K562 (cell line): ENCODE results near the gene MIF. TPM values are rescaled to one million over a fixed set of nuclear protein-coding genes. Genes with fewer than 3 reads are reported as not detected.

Experiments
- ATAC-seq: fragments of 200-7000 bp; cut with Tn5 transposase; 3 replicates; pipeline ENCODE4 v1.9.1; 2020; ENCODE audit warnings: moderate library complexity
- BruUV-seq: library from RNA; stranded (reverse); fragments of 400-500 nt; replicated peaks from 2 replicates; lab custom pipeline; 2021; lab: Mats Ljungman, UMichigan
- CTCF ChIA-PET: fragments of 300-600 bp; formaldehyde crosslinking; extraction: SDS; loops from one replicate; lab custom pipeline; 2021; ENCODE audit warnings: low intra/inter-chr PET ratio; lab: Yijun Ruan, JAX
- POLR2A ChIA-PET: fragments of 300-600, 350-650 bp; sonication (Branson Sonifier 250); formaldehyde crosslinking; extraction: SDS; loops from one replicate; lab custom pipeline; 2021; ENCODE audit warnings: antibody characterized with exemption, inconsistent platforms; lab: Yijun Ruan, JAX
- DNase-seq, 4 experiments: peaks; one replicate each; pipeline versions ENCODE4 v3.0.0 to v3.0.0-alpha.2; 2011 to 2018; ENCODE audit warnings: low spot score in 3 of 4, mixed read lengths in 3 of 4; ENCODE audit errors: extremely low read depth in 1 of 4
- FAIRE-seq: peaks from 2 replicates; lab custom pipeline; 2011; peaks lifted over from hg19 to GRCh38; lab: Jason Lieb, UNC
- H2AFZ ChIP-seq: 2 replicates; pipeline ENCODE4 v1.6.0; 2011; ENCODE audit warnings: low read depth, low read length, control low read depth, inconsistent platforms
- H3K27ac ChIP-seq: fragments of 200-600 bp; 3 replicates; pipeline ENCODE4 v1.8.0; 2011; ENCODE audit warnings: low read depth, mild to moderate bottlenecking, control low read depth, inconsistent platforms, low read length, moderate library complexity, mixed read lengths; ENCODE audit errors: extremely low read depth
- H3K27me3 ChIP-seq, 2 experiments: fragments of 300-600 bp in 1 of 2; 2 replicates in 1 of 2; 3 replicates in 1 of 2; pipeline versions ENCODE4 v1.6.0 to v1.8.0; 2011; ENCODE audit warnings: inconsistent platforms in 2 of 2, low read length in 2 of 2, mild to moderate bottlenecking in 1 of 2, mixed read lengths in 1 of 2, moderate library complexity in 1 of 2; ENCODE audit not compliant: control insufficient read depth in 2 of 2, insufficient read depth in 2 of 2
- H3K36me3 ChIP-seq: fragments of 300-600 bp; 3 replicates; pipeline ENCODE4 v1.8.0; 2011; ENCODE audit warnings: mild to moderate bottlenecking, low read length, inconsistent platforms; ENCODE audit not compliant: control insufficient read depth, insufficient read depth
- H3K4me1 ChIP-seq, 2 experiments: fragments of 200-600 bp in 1 of 2; replicated peaks in 1 of 2; 2 replicates in 1 of 2; 3 replicates in 1 of 2; pipeline versions ENCODE4 v1.5.1 to v1.8.0; 2011; ENCODE audit warnings: inconsistent platforms in 2 of 2, low read length in 2 of 2, mild to moderate bottlenecking in 1 of 2, mixed read lengths in 1 of 2, moderate library complexity in 1 of 2; ENCODE audit not compliant: control insufficient read depth in 2 of 2, insufficient read depth in 2 of 2
- H3K4me2 ChIP-seq: 2 replicates; pipeline ENCODE4 v1.6.1; 2011; ENCODE audit warnings: low read length, control low read depth, inconsistent platforms, mixed read lengths; ENCODE audit not compliant: insufficient read depth
- H3K4me3 ChIP-seq: fragments of 200-600 bp; sonication (generic), shearing (Covaris generic); 2 replicates; pipeline ENCODE4 v1.5.1; 2016; ENCODE audit warnings: control low read depth, inconsistent platforms
- H3K79me2 ChIP-seq: fragments of 200-600 bp; 3 replicates; pipeline ENCODE4 v1.8.0; 2011; ENCODE audit warnings: low read length, inconsistent platforms; ENCODE audit not compliant: control insufficient read depth, insufficient read depth
- H3K9ac ChIP-seq, 2 experiments: 2 replicates each; pipeline versions ENCODE4 v1.6.0 to v1.6.1; 2011; ENCODE audit warnings: low read depth in 2 of 2, low read length in 2 of 2, control low read depth in 1 of 2, inconsistent platforms in 1 of 2, mild to moderate bottlenecking in 1 of 2, mixed read lengths in 1 of 2; ENCODE audit not compliant: insufficient read depth in 1 of 2
- H3K9me1 ChIP-seq: one replicate; pipeline ENCODE4 v1.6.0; 2011; ENCODE audit warnings: inconsistent platforms, mild to moderate bottlenecking, low read length, moderate library complexity; ENCODE audit not compliant: control insufficient read depth, insufficient read depth
- H3K9me3 ChIP-seq: replicated peaks from 2 replicates; pipeline ENCODE4 v1.5.1; 2011; ENCODE audit warnings: low read depth, low read length, inconsistent platforms; ENCODE audit not compliant: control insufficient read depth, insufficient read depth
- H4K20me1 ChIP-seq: replicated peaks from 2 replicates; pipeline ENCODE4 v1.6.1; 2011; ENCODE audit warnings: low read length, inconsistent platforms, mixed read lengths; ENCODE audit not compliant: control insufficient read depth, insufficient read depth
- DMBX1 ChIP-seq: fragments of 250-450 bp; sonication (Bioruptor Pico); IDR thresholded peaks from 2 replicates; pipeline ENCODE4 v1.8.0; 2022; ENCODE audit warnings: inconsistent platforms, mild to moderate bottlenecking, moderate library complexity, borderline replicate concordance
- EWSR1 ChIP-seq: fragments of 450-650 bp; IDR thresholded peaks from 2 replicates; pipeline ENCODE4 v1.6.1; 2018; ENCODE audit warnings: borderline replicate concordance, mild to moderate bottlenecking, low read depth, moderate library complexity; ENCODE audit not compliant: partially characterized antibody
- JUN ChIP-seq, 2 experiments: sonication (generic) in 1 of 2; formaldehyde crosslinking in 1 of 2; IDR thresholded peaks; 2 replicates each; pipeline versions ENCODE4 v1.6.1 to v1.8.0; 2012 to 2022; ENCODE audit warnings: borderline replicate concordance in 2 of 2, mild to moderate bottlenecking in 2 of 2, improper control_type of control experiment in 1 of 2, low read depth in 1 of 2, low read length in 1 of 2, missing genetic modification reagents in 1 of 2
- NR3C1 ChIP-seq: sonication (generic); formaldehyde crosslinking; IDR thresholded peaks from 2 replicates; pipeline ENCODE4 v1.8.1; 2022; ENCODE audit warnings: missing genetic modification reagents
- SMARCE1 ChIP-seq: fragments of 450-650 bp; IDR thresholded peaks from 2 replicates; pipeline ENCODE4 v1.7.1; 2016; ENCODE audit warnings: mild to moderate bottlenecking
- WHSC1 ChIP-seq: IDR thresholded peaks from one replicate; pipeline ENCODE4 v1.6.1; 2012; ENCODE audit warnings: low read length, control low read depth, inconsistent platforms
- ZNF316 ChIP-seq: fragments of 450-650 bp; IDR thresholded peaks from 2 replicates; pipeline ENCODE4 v1.6.1; 2016
- ZNF75A ChIP-seq: fragments of 450-650 bp; formaldehyde crosslinking; IDR thresholded peaks from 2 replicates; pipeline ENCODE4 v1.4.0; 2020; ENCODE audit warnings: mild to moderate bottlenecking
- ZNF766 ChIP-seq: fragments of 200-800 bp; sonication (Bioruptor generic); conservative IDR thresholded peaks from 2 replicates; pipeline ENCODE4 v1.6.1; 2016; ENCODE audit warnings: missing genetic modification characterization, missing compliant biosample characterization
- WGBS: fragments of 100-300 bp; shearing (Covaris generic); methylation state at CpG from one replicate; pipeline ENCODE4 v1.1.6; 2016; ENCODE audit warnings: low coverage, mixed read lengths; ENCODE audit not compliant: insufficient coverage; ENCODE audit errors: missing lambda C conversion rate; 5-methylcytosine and 5-hydroxymethylcytosine counted together
- in situ Hi-C: fragments of 300-500 bp; cut with MboI; formaldehyde crosslinking; loops from 4 replicates; pipeline ENCODE4 v1.15.0; 2018; ENCODE audit warnings: inconsistent platforms, mixed read lengths
- intact Hi-C: fragments of 100-400 bp; cut with micrococcal nuclease; formaldehyde crosslinking; loops from 2 replicates; pipeline ENCODE4 v1.14.2; 2022
- polyA plus RNA-seq, 8 experiments: library from polyadenylated mRNA; depleted of rRNA in 4 of 8; stranded (reverse) in 5 of 8; unstranded in 3 of 8; fragments of >200 nt; fragmentation: Nextera tagmentation in 2 of 8; fragmentation: Illumina TruSeq in 1 of 8; extraction: Ambion mirVana in 2 of 8; extraction: Trizol in 1 of 8; gene quantifications; 2 replicates each; pipeline versions ENCODE4 v1.2.1 to v1.2.3, GENCODE V29; 2011 to 2014; ENCODE audit warnings: inconsistent platforms in 1 of 8, missing spikeins in 1 of 8
- total RNA-seq, 7 experiments: library from RNA; depleted of rRNA in 6 of 7; stranded (reverse); fragments of >200 nt in 6 of 7; fragmentation: Illumina TruSeq in 2 of 7; extraction: Trizol in 2 of 7; gene quantifications; 2 replicates each; pipeline versions ENCODE4 v1.2.1 to v1.2.3, GENCODE V29; 2011 to 2021; ENCODE audit warnings: low replicate concordance in 1 of 7
- TF ChIP-seq, protein P1 (sequence below): fragments of 250-450 bp; sonication (Bioruptor Pico); IDR thresholded peaks from 2 replicates; pipeline ENCODE4 v1.8.0; 2022; ENCODE audit warnings: moderate library complexity, mild to moderate bottlenecking, inconsistent platforms
- TF ChIP-seq, protein P2 (sequence below): fragments of 450-650 bp; IDR thresholded peaks from 2 replicates; pipeline ENCODE4 v1.6.1; 2018; ENCODE audit not compliant: partially characterized antibody
- TF ChIP-seq, protein P3 (sequence below): fragments of 250-450 bp; sonication (Bioruptor Pico); IDR thresholded peaks from 2 replicates; pipeline ENCODE4 v1.4.0; 2020; ENCODE audit warnings: mild to moderate bottlenecking, moderate library complexity, borderline replicate concordance

MIF gene
- total and polyA plus RNA-seq, 9 of the 15 experiments (the other 6 are each of a cell fraction or from before 2014, with no cell fraction given): 7.4 to 666 (median 193) TPM

DNA sequence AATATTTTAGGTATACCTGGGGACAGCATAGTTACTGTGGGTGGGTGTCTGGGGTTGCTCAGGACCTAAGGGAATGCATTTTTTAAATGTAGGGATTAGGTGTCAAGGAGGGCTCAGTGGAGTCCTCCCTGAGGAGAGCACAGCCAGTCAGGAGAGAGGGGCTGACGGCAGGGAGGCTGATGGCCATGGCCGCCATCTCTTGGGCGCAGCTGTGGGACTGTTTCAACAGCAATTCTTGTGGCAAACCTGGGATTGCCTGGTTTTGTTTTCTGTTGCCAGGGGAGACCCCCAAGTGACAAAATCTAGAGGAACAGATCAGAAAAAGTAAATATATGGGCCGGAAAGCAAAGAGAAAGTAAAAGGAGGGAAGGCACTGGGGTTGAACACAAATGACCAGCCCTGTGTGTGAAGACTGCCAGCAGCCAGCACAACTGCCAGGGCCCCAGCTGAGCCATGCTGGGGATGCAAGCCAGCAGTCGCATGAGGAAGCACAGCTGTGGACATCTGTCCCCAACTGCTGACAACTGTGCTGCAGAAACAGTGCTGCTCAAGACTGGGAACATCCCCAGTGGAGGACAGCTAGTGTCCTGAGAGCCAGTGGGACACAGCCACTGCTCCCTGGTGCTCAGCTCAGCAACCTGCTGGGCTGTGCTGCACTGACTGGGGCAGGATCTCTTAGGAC is 10.5 kb downstream of the MIF start:
- in situ Hi-C loops: no loop called here
- DNase-seq (no peak), ATAC-seq (no peak), FAIRE-seq (no peak)
- Histone ChIP-seq H3K9ac (no peak overlapping the region), H3K9me1 (no peaks in the 10 kb centered on the region), H3K36me3 (no peaks in the 10 kb centered on the region), H3K4me1 (peaks cover 4 to 10% of the 10 kb centered on the region in 2 experiments), H3K9me3 (no peaks in the 10 kb centered on the region), H3K27me3 (no peaks in the 10 kb centered on the region), H3K4me2 (no peak overlapping the region), H2AFZ (no peak overlapping the region), H4K20me1 (no peaks in the 10 kb centered on the region), H3K4me3 (no peak overlapping the region)
- CTCF ChIA-PET: no interaction called here
- intact Hi-C loops: no loop called here
- WGBS: 79% methylated on average over 5 of the region's 5 CpGs
- TF ChIP-seq, protein P1, sequence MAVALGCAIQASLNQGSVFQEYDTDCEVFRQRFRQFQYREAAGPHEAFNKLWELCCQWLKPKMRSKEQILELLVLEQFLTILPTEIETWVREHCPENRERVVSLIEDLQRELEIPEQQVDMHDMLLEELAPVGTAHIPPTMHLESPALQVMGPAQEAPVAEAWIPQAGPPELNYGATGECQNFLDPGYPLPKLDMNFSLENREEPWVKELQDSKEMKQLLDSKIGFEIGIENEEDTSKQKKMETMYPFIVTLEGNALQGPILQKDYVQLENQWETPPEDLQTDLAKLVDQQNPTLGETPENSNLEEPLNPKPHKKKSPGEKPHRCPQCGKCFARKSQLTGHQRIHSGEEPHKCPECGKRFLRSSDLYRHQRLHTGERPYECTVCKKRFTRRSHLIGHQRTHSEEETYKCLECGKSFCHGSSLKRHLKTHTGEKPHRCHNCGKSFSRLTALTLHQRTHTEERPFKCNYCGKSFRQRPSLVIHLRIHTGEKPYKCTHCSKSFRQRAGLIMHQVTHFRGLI (CRISPR knock-in tag): no peak
- TF ChIP-seq WHSC1: no peak
- TF ChIP-seq SMARCE1: no peak
- TF ChIP-seq DMBX1 (CRISPR knock-in tag): no peak
- no peak for TF ChIP-seq JUN (IDR thresholded peaks at IDR 0.05; ENCODE audit: borderline replicate concordance, low read depth, low read length)
- TF ChIP-seq JUN (CRISPR knock-in tag; IDR thresholded peaks at IDR 0.05; ENCODE audit: borderline replicate concordance): no peak
- no peak for TF ChIP-seq ZNF316
- TF ChIP-seq ZNF75A (CRISPR knock-in tag): no peak
- TF ChIP-seq, protein P2, sequence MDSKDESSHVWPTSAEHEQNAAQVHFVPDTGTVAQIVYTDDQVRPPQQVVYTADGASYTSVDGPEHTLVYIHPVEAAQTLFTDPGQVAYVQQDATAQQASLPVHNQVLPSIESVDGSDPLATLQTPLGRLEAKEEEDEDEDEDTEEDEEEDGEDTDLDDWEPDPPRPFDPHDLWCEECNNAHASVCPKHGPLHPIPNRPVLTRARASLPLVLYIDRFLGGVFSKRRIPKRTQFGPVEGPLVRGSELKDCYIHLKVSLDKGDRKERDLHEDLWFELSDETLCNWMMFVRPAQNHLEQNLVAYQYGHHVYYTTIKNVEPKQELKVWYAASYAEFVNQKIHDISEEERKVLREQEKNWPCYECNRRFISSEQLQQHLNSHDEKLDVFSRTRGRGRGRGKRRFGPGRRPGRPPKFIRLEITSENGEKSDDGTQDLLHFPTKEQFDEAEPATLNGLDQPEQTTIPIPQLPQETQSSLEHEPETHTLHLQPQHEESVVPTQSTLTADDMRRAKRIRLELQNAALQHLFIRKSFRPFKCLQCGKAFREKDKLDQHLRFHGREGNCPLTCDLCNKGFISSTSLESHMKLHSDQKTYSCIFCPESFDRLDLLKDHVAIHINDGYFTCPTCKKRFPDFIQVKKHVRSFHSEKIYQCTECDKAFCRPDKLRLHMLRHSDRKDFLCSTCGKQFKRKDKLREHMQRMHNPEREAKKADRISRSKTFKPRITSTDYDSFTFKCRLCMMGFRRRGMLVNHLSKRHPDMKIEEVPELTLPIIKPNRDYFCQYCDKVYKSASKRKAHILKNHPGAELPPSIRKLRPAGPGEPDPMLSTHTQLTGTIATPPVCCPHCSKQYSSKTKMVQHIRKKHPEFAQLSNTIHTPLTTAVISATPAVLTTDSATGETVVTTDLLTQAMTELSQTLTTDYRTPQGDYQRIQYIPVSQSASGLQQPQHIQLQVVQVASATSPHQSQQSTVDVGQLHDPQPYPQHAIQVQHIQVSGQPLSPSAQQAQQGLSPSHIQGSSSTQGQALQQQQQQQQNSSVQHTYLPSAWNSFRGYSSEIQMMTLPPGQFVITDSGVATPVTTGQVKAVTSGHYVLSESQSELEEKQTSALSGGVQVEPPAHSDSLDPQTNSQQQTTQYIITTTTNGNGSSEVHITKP: no peak
- TF ChIP-seq, protein P3, sequence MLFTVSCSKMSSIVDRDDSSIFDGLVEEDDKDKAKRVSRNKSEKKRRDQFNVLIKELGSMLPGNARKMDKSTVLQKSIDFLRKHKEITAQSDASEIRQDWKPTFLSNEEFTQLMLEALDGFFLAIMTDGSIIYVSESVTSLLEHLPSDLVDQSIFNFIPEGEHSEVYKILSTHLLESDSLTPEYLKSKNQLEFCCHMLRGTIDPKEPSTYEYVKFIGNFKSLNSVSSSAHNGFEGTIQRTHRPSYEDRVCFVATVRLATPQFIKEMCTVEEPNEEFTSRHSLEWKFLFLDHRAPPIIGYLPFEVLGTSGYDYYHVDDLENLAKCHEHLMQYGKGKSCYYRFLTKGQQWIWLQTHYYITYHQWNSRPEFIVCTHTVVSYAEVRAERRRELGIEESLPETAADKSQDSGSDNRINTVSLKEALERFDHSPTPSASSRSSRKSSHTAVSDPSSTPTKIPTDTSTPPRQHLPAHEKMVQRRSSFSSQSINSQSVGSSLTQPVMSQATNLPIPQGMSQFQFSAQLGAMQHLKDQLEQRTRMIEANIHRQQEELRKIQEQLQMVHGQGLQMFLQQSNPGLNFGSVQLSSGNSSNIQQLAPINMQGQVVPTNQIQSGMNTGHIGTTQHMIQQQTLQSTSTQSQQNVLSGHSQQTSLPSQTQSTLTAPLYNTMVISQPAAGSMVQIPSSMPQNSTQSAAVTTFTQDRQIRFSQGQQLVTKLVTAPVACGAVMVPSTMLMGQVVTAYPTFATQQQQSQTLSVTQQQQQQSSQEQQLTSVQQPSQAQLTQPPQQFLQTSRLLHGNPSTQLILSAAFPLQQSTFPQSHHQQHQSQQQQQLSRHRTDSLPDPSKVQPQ (CRISPR knock-in tag): no peak
- TF ChIP-seq NR3C1 (CRISPR knock-in tag): no peak
- TF ChIP-seq ZNF766: no peak
- no peak for TF ChIP-seq EWSR1
- TF ChIP-seq, all 486 proteins: peak for 0
- BruUV-seq: no TSS peak
- Histone ChIP-seq H3K79me2 (no peaks in the 10 kb centered on the region; the same call in 2 of the 3 replicates), H3K27ac (no peak overlapping the region)
- POLR2A ChIA-PET: no interaction called here
